Measurements from ENCODE around the gene TBCA. TPM values are rescaled to one million over a fixed set of nuclear protein-coding genes. Genes with fewer than 3 reads are reported as not detected.

The TBCA gene
- polyA plus RNA-seq, 1 of the 3 experiments (the other 2 are of a cell fraction) = 199 TPM

- H3K36me3 ChIP-seq (replicated peaks in 1 of 2; ENCODE audit: control insufficient read depth in 1 of 2, insufficient read depth in 2 of 2, low read length in 1 of 2) = peaks cover 12 to 19% of the 10 kb centered on the region in 2 experiments
These were observed 51.2 kb downstream of the TBCA start for GRCh38 chr5:77724934-77725333.

GRCh38 chr5:77719666-77720363, 56.3 kb downstream of the TBCA start:
- Histone ChIP-seq H3K27me3 (ENCODE audit: insufficient read depth) (no peaks in the 10 kb centered on the region), H3K9me2 (no peaks in the 10 kb centered on the region), H3K9ac (no peak overlapping the region), H3K4me1 (ENCODE audit: control insufficient read depth in 1 of 2, insufficient read depth in 2 of 2, low read depth in 1 of 2, low read length in 1 of 2) (no peaks in the 10 kb centered on the region), H3K36me3 (replicated peaks in 1 of 2; ENCODE audit: control insufficient read depth in 1 of 2, insufficient read depth in 2 of 2, low read length in 1 of 2) (peaks cover 2 to 8% of the 10 kb centered on the region in 2 experiments), H3K4me3 (ENCODE audit: low read depth in 2 of 2, low read length in 1 of 2) (no peak overlapping the region), H3K79me2 (ENCODE audit: insufficient read depth) (peaks cover 89% of the 10 kb centered on the region), H3F3A (replicated peaks; ENCODE audit: insufficient read depth) (no peaks in the 10 kb centered on the region), H3K9me3 (no peaks in the 10 kb centered on the region), H3K4me2 (no peak overlapping the region), H3K27ac (ENCODE audit: low read depth in 2 of 2, low read length in 1 of 2) (no peak overlapping the region), H4K20me1 (ENCODE audit: insufficient read depth) (peaks cover 36% of the 10 kb centered on the region), H2AFZ (ENCODE audit: low read depth) (no peak overlapping the region)
- WGBS (ENCODE audit: low lambda C conversion rate) = 94% methylated on average over 3 of the region's 3 CpGs
- DNase-seq = no peak
- POLR2A ChIA-PET = no interaction called here
- CTCF ChIA-PET = no interaction called here
- TF ChIP-seq PBX3 (IDR thresholded peaks at IDR 0.05) (no peak), GABPA (IDR thresholded peaks at IDR 0.05; ENCODE audit: low read depth) (no peak), FOXJ3 (CRISPR knock-in tag; IDR thresholded peaks at IDR 0.05) (no peak), SMC3 (IDR thresholded peaks at IDR 0.05; ENCODE audit: low read depth, low read length) (no peak), FOXM1 (IDR thresholded peaks at IDR 0.05; ENCODE audit: low read depth) (no peak), NRF1 (IDR thresholded peaks at IDR 0.05; ENCODE audit: low read depth, low read length) (no peak), TEAD4 (IDR thresholded peaks at IDR 0.05; ENCODE audit: borderline replicate concordance, insufficient read depth) (no peak), USF1 (IDR thresholded peaks at IDR 0.05; ENCODE audit: borderline replicate concordance, low read depth) (no peak), EP300 (IDR thresholded peaks at IDR 0.05; ENCODE audit: borderline replicate concordance in 1 of 2, low read depth in 1 of 2, low read length in 1 of 2) (no peak), TCF12 (IDR thresholded peaks at IDR 0.05) (no peak), ZBTB33 (IDR thresholded peaks at IDR 0.05; ENCODE audit: borderline replicate concordance, low read depth) (no peak), SIN3A (IDR thresholded peaks at IDR 0.05; ENCODE audit: borderline replicate concordance, low read depth, low read length) (no peak), REST (IDR thresholded peaks at IDR 0.05; ENCODE audit: low read depth, low read length) (no peak)

More at GRCh38 chr5:77724934-77725333, 51.2 kb downstream of the TBCA start:
- no peak overlapping the region for H2AFZ ChIP-seq (ENCODE audit: low read depth)
- H3K27ac ChIP-seq (ENCODE audit: low read depth in 2 of 2, low read length in 1 of 2) = no peak overlapping the region
- ChIA-PET POLR2A (no interaction called here), CTCF (no interaction called here)
- H3K9me2 ChIP-seq = no peaks in the 10 kb centered on the region
- H3K27me3 ChIP-seq (ENCODE audit: insufficient read depth) = no peaks in the 10 kb centered on the region
- no peak for DNase-seq
- no peak overlapping the region for H3K4me2 ChIP-seq
- peaks cover 88% of the 10 kb centered on the region for H3K79me2 ChIP-seq (ENCODE audit: insufficient read depth)
- no peaks in the 10 kb centered on the region for H3K9me3 ChIP-seq
- TF ChIP-seq RAD21 (IDR thresholded peaks at IDR 0.05; ENCODE audit: low read length) (no peak), TEAD4 (IDR thresholded peaks at IDR 0.05; ENCODE audit: borderline replicate concordance, insufficient read depth) (no peak), GABPA (IDR thresholded peaks at IDR 0.05; ENCODE audit: low read depth) (no peak), YY1 (IDR thresholded peaks at IDR 0.05; ENCODE audit: low read depth) (no peak), MEF2A (IDR thresholded peaks at IDR 0.05; ENCODE audit: borderline replicate concordance, low read depth) (no peak), TAF1 (IDR thresholded peaks at IDR 0.05; ENCODE audit: borderline replicate concordance, low read depth, low read length) (no peak), USF1 (IDR thresholded peaks at IDR 0.05; ENCODE audit: borderline replicate concordance, low read depth) (no peak), EZH2phosphoT487 (IDR thresholded peaks at IDR 0.05; ENCODE audit: borderline replicate concordance, low read depth) (no peak), RCOR1 (IDR thresholded peaks at IDR 0.05; ENCODE audit: low read length) (no peak), EP300 (IDR thresholded peaks at IDR 0.05; ENCODE audit: borderline replicate concordance in 1 of 2, low read depth in 1 of 2, low read length in 1 of 2) (no peak), SIN3A (IDR thresholded peaks at IDR 0.05; ENCODE audit: borderline replicate concordance, low read depth, low read length) (no peak), FOXM1 (IDR thresholded peaks at IDR 0.05; ENCODE audit: low read depth) (no peak), ELF1 (IDR thresholded peaks at IDR 0.05) (no peak)
- no peaks in the 10 kb centered on the region for H3K4me1 ChIP-seq (ENCODE audit: control insufficient read depth in 1 of 2, insufficient read depth in 2 of 2, low read depth in 1 of 2, low read length in 1 of 2)
- no peak overlapping the region for H3K4me3 ChIP-seq (ENCODE audit: low read depth in 2 of 2, low read length in 1 of 2)
- no peaks in the 10 kb centered on the region for H3F3A ChIP-seq (replicated peaks; ENCODE audit: insufficient read depth)
- H4K20me1 ChIP-seq (ENCODE audit: insufficient read depth) = peaks cover 41% of the 10 kb centered on the region
- 79% methylated on average over 5 of the region's 5 CpGs for WGBS (ENCODE audit: low lambda C conversion rate)
- no peak overlapping the region for H3K9ac ChIP-seq
